Esophagus squamous epithelium (tissue), 4 donors: ENCODE results near the gene GSC2.

Source experiments
- POLR2A ChIP-seq, 4 donors: fragments of 450-650 bp; IDR thresholded peaks; one replicate each; pipeline ENCODE4 v1.6.1; 2017; ENCODE audit warnings: antibody characterized with exemption in 4 of 4, mild to moderate bottlenecking in 4 of 4, moderate library complexity in 3 of 4
- TF ChIP-seq, protein P1 (sequence below), 6 experiments: fragments of 450-650 bp in 4 of 6; fragments of 200-600 bp in 2 of 6; sonication (generic) in 2 of 6; IDR thresholded peaks; one replicate each; pipeline ENCODE4 v1.5.1; 2016 to 2019; ENCODE audit warnings: antibody characterized with exemption in 6 of 6, mild to moderate bottlenecking in 4 of 6, moderate library complexity in 4 of 6

DNA sequence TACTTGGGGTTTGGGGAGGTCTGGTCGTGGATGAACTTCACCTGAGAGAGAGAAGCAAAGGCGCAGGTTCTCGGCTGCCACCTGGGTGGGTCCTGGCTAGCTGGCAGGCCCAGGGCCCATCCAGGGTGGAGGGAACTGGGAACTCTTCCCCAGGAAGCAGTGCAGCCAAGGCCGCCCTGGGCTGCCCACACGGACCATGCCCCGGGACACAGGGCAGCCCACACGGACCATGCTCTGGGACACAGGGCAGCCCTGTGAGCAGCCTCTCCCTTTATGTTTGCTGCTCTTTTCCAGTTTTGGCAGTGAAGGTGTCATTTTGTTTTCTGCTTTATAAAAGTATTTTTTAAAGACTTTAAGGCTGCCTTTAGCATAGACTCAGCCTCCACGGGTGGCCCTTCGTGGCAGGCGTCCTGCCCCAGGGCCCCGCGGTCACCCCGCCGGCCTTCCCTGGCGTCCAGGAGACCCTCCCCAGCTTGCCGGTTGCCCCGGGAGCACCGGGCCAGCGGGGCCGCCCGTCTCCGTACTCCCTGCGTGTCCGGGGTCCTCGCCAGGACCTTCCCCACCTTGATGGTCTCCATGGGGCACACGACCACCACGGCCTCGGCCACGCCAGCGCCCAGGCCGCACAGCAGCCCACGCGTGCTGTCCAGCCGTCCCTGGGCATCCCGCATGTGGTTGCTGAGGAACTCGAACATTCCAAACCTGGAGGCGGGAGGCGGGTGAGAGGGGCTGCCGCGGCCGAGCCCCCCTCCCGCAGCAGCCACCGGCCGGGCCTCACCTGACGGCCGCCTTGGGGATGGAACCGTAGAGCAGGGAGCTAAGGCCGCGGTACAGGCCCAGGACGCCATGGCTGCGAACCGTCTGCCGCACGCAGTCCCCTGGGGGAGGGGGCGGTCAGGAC is 27.3 kb upstream of the GSC2 start:
- TF ChIP-seq, protein P1, sequence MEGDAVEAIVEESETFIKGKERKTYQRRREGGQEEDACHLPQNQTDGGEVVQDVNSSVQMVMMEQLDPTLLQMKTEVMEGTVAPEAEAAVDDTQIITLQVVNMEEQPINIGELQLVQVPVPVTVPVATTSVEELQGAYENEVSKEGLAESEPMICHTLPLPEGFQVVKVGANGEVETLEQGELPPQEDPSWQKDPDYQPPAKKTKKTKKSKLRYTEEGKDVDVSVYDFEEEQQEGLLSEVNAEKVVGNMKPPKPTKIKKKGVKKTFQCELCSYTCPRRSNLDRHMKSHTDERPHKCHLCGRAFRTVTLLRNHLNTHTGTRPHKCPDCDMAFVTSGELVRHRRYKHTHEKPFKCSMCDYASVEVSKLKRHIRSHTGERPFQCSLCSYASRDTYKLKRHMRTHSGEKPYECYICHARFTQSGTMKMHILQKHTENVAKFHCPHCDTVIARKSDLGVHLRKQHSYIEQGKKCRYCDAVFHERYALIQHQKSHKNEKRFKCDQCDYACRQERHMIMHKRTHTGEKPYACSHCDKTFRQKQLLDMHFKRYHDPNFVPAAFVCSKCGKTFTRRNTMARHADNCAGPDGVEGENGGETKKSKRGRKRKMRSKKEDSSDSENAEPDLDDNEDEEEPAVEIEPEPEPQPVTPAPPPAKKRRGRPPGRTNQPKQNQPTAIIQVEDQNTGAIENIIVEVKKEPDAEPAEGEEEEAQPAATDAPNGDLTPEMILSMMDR (IDR thresholded peaks at IDR 0.05): no peak
- no peak for TF ChIP-seq POLR2A (IDR thresholded peaks at IDR 0.05)
